ENCODE measurements around the gene TSPAN32.

TSPAN32 gene

DNA sequence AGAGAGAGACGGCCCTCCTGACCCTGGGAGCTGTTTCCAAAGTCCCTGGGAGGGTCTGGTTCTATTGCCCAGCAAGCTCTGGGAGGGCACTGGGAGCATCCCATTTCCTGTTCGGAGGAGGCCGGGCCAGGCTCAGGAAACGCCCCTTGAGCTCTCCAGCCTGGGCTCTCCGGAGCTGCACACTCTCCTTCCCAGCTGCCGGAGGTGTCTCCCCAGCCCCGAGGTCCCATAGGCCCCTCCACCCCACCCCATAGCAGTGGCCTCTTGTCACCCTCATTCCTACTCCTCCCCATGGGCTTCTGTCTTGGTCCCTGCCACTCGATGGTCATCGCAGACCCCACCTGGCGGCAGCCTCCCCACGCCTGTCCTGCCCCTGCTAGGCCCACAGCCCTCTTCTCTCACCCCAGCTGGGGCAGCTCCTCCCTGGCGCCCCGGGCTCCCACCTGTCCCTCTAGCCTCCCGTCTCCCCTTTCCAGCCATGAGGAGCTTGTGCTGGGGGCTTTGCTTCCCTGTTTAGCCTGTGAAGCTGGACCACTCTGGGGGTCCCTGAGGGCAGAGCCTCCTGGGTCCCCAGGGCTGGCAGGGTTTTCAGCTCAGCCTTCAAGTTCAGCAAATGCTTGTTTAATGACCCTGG is 2.8 kb downstream of the TSPAN32 start:
- DNase-seq: no peak

- peak; percentile 72 for DNase-seq
Measured at GRCh38 chr11:2305140-2305778, 3.4 kb downstream of the TSPAN32 start.

DNA sequence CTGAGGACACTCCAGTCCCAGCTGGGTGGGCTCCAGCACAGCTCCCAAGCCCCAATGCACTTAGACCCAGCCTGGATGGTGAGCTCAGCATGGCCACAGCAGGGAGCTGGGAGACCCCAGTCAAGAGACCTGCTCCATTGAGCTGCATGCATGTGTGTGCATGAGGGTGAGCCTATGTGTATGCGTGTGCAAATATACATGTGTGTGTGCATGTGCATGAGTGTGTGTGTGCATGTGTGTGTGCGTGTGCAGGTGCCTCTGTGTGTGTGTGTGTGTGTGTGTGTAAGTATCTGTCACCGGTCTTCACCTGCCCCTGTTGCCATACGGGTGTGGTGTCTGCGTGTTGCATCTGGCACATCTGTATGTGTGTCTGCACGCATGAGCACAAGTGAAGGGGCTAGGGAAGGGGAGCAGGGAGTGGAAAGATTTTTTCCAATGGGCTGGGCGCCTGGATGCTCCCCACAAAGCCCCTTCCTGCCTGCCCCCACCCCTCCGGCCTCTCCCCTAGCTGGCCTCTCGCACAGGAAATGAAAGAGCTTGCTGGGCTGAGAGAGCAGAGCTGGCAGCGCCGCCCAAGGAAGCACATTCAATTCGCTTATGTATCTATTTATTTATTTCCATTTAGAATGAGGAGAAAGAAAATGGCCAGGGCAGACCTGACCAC is 4.1 kb downstream of the TSPAN32 start:
- no peak for DNase-seq

- no peak for DNase-seq
Measured at GRCh38 chr11:2306452-2306823, 4.6 kb downstream of the TSPAN32 start.

DNA sequence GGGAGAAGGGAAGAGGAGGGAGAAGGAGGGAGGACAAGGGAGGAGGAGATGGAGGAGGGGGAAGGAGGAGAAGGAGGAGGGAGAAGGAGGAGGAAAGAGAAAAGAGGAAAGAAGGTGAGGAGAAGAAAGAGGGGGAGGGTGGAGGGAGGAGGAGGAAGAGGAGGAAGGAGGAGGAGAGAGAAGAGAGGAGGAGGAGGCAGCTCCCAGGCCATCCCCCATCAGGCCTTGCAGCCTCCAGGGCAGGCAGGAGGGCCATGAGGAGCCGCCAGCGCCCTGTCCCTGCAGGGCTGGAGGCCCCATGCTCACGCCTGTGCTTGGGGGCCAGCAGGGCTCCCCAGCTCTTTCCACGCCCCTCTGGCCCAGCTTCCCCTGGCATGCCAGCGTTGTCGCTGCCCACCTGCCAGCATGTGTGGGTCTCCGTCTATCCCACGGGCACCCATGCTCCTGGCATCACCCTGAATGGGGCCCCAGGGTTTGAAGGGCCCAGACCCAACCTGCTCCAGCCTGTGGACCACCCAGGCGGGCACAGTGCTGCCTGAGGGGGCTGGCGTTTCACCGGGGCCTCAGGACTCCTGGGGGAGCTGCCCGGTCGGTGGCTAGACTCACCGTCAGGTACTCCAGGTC is 5.2 kb downstream of the TSPAN32 start:
- DNase-seq: no peak

GRCh38 chr11:2307501-2308331 is 5.9 kb downstream of the TSPAN32 start:
- DNase-seq: no peak

DNA sequence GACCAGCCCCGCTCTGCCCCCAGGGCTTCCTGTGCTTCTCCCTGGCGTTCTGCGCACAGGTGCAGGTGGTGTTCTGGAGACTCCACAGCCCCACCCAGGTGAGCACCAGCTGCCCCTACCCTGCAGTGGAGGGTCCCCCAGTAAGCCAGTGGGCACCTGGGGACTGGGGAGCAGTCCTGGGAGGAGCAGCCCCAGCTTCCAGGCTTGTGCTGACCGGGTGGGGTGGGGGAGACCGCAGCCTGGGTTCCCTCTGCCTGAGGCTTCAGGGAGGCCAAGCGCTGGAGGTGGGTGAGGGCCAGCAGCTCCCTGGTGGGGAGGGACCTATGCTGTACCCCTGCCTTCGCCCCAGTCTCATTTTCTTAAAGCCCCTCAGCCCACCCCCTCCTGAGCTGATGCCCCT is 6.9 kb downstream of the TSPAN32 start:
- no peak for DNase-seq

DNA sequence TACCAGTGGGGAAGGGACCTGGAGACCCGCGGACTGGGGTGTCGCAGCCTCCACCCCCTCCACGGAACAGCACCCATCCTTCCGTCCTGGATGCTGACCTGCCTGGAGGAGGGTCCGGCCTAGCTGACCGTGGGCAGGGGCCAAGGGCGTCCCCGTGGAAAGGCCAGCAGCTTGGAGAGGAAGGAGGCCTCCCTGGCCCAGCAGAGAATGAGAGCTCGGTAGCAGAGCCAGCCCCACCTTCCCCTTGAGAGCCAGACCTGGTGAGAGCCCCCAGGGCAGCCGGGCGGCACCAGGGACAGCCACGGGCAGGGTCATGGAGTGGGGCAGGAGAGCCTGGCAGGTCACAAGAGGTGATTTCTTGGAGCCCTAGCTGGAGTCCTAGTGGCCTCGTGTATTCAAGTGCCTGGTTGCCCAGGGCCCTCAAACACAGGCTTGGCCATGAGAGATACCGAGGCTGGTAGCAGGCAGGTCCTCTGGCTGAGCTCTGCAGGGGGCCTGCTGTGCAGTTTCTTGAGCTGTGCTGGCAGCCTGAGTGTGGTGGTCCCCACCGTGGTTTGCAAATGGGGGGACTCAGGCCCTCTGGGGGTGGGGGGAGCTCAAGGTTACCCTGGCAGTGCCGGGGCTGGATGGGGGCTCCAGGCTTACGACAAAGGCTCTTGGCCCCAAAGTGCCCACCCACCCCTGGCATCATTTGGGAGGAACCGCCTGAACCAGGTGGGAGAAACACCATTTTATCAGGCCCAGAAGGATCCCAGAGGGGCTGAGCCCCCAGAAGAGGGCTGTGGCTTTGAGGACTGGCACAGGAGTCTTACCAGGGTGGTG is 7.6 kb downstream of the TSPAN32 start:
- no peak for DNase-seq

- no peak for DNase-seq
Measured at GRCh38 chr11:2310073-2310785, 8.4 kb downstream of the TSPAN32 start.

DNA sequence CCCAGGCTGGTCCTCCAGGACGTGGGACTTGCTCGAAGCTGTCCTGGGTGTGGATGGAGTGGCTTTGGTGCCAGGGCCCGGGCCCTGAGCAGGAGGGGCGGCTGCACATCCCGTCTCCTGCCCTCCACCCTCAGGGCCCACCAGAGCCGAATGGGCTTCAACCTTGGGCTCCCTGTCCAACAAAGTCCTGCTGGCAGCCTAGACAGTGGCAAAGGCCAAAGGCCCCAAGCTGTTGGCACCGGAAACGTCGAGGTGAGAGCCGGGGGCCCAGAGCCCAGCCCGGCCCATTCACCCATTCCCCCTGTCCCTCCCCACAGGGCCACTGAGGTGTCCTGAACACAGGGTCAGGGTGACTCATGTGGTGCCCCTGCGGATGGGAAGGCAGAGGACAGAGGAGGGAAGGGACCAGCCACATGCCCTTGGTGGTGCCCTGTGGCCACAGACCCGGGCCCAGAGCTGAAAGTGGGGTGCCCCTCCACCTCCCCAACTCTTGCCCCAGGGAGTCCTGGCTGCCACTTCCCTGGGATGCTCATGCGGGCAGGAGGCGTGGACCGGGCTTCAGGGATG is 9.1 kb downstream of the TSPAN32 start:
- DNase-seq: no peak

DNA sequence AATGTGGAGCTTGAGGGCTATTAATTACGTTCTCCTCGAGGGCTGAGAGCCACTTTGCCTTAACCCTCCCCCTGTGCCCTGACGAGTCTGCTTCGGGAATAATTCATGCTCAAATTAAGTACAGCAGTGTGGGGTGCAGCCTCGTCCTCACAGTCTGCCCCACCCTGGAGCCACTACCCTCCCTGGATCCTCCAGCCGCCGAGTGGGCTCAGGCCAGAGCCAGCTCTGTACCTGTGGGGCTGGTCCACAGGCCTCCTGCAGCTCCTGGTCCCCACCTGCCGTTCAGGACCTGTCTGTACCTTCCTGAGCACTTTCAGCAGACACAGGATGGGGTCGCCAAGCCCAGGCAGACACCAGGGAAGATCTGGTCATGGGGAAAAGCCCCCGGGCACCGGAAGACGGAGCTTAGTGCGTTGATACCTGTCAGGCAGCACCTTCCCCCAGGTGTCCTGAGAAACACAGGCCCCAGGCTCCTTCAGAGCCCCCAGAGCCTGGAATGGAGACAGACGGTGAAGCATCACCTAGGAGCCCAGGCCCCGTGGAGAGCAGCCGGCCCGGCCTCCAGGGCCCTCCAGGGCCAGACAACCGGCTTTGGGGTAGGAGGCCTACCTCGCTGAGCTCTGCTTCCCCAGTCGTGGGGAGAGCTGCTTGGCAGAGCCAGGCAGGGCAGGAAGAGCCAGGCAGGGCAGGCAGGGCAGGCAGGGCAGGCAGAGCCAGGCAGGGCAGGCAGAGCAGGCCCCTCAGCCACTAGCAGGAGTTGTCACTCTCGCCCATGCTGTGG is 9.7 kb downstream of the TSPAN32 start:
- no peak for DNase-seq

DNA sequence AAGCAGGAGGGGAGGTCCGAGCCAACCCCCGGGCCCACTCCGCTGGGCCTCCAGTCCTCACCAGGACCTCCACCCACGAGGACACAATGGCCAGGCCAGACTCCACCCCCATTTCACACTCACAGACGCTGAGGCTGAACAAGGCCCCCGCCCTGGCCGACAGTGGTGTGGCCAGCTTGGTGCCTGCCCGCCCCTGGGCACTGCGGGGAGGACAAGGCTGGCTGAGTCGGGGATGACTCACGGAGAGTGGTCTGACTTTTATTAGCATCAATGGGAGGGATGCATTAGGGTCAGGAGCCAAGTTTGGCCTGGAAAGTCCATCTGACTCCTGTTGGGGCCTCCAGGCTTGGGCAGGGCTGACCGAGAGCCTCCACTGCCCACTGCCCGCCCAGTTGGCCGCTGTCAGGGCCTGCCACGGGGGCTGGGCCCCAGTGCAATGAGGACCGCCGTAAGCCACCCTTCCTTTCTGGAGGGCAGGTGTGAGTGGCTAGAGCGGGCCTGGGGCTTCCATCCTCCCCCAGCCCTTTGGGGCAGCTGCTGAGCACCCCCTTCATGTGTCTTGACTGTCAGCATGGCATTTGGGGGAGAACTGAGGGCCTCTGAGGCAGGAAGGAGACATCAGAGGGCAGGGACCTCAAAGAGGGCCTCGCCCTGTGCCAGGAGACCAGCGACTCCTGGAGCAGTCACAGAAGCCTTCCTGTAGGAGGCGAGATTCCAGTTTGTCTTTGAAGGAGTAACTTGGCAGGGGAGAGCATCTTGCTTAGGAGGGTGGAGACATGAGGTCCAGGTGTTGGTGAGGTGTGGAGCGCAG is 10.6 kb downstream of the TSPAN32 start:
- no peak for DNase-seq

DNA sequence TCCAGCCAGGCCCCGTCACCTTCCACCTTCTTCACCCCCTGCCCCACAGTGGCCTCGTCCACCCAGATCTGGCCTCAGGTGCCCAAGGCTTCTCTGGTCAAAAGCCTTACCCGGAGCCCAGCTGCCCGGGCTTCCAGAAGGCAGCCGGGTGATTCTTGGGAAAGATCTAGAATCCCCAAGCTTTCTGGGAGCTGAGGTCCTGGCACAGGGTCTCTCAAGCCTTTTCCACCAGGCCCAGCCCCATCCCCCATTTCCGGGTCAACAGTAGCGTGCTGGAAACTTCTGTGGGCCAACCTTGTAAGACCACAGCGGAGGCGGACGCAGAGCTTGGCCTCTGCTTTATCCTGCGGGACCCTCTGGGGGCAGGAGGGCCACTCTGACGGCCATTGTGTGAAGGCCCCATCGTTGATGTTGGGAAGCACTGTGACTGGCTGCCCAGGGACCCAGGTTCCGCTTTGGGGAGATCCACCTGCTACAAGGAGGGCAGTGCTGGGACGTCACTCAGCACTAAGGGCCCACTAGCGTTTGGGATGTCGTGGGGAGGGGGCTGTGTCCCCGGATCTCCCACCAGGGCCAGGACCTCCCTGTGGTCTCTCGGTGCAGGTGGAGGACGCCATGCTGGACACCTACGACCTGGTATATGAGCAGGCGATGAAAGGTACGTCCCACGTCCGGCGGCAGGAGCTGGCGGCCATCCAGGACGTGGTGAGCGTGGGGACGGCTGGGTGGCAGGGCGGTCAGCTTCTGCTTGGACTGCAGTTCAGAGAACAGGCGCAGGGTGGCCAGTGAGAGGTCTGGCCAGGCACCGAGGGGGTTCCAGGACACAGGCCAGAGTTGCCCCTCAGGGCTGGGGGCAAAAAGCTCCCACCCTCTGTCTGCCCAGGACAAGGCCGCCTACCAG is 11.5 kb downstream of the TSPAN32 start:
- no peak for DNase-seq

GRCh38 chr11:2314136-2314524 is 12.3 kb downstream of the TSPAN32 start:
- DNase-seq: no peak

DNA sequence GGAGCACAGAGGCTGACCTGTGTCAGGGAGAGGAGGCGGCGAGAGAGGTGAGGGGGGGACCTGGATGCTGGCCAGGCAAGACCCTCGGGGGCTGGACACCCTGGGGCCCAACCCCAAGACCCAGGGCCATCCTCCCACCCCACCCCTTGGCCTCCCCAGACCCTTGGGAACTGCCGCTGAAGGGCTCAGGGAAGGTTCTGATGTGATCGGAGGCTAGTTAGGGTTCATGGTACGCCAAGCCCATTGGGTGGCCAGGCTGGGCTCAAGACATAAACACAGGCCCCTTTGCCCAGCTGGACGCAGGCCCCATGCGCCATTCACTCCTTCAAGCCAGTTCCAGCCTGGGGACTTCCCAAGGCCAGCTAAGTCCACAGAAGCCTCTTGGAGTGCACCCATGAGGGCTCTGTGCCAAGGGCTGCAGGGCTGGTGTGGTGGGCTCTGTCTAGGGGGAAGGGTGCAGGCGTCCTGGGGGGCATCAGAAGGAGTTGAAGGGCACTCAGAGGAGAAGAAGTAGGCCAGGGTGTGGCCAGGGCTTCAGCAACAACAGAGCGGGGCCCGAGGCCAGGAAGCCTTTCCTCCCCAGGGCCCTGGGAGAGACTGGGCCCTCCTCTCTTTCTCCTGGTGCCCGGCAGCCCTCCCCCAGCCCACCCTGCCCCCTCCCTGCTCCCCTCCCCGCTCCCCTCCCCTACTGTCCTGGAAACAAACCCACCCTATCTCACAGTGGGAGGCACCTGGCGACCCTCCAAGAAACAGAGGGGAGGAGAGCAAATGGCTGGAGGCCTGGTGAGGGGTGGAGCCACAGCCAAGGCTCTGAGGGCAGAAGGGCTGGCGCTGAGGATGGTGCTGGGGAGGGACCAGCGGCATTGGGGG is 12.9 kb downstream of the TSPAN32 start:
- no peak for DNase-seq

DNA sequence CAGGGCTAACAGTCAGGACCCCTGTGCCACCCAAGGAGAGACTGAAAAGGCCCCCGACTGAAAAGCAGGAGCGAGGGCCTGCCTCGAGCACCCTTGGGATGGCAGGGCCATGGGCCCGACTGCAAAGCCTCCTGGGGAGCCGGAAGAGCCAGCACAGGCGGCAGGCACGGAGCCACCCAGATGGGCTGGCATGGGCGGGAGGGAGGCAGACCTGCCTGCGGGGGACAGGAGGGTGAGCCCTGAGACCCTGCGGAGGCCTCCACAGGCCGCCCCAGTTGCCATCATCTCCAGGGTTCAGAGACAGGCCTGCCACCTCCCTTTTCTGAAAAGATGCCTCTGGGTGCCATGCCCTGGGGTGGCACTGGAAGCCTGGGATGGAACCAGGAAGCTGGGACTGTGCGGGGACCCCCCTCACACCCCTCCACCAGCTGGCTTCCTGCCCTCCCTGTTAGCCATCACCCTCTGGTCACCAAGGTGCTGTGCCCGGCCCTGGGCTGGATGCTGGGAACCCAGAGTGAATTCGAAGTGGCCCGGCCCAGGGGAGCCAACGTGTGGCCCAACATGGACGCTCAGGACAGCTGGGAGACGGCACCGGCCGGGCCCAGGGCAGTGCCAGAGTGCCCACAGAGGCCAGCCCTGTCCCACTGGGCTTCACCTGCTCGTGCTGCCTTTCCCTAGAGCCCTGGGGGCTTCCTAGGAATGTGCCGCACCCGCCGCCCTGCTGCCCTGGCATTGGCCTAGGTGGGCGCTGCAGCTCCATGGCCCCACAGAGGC is 13.8 kb downstream of the TSPAN32 start:
- no peak for DNase-seq

All from effector CD8-positive, alpha-beta T cell (primary cell).